ENCODE measurements around the gene DUSP9. TPM values are rescaled to one million over a fixed set of nuclear protein-coding genes. Genes with fewer than 3 reads are reported as not detected.
"Not testable (repeated sequence)": the region's sequence is repeated elsewhere in the genome, so short reads cannot be mapped to it uniquely, and the experiment has no call there.

The DUSP9 gene
- total RNA-seq, 1 donor from 2014 or later = 1.3 TPM

- H3K36me3 ChIP-seq (ENCODE audit: control insufficient read depth, insufficient read depth, low read length) = no peaks in the 10 kb centered on the region
- no peak for FAIRE-seq
Observed at GRCh38 chrX:153674219-153674851, 27.3 kb downstream of the DUSP9 start.

DNA sequence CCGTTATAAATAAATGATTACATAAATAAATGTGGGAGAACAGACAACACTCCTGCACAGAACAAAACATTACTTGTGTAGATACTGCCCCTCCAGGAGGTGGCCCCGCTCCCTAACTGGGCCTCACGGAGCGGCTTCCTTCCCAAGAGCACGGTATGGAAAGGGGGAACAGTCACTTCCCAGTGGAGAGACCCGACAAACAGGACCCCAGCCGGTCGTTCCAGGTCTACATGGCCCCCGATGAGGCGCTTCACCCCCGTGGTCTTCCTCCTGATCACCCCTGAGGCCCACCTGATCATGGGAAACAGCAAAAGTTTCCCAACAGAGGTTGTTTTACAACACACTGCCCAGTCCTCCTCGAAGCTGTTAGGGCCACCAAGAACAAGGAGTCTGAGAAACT lies 34.2 kb downstream of the DUSP9 start:
- no peak overlapping the region for H3K4me3 ChIP-seq (ENCODE audit: low read depth, low read length)
- DNase-seq (ENCODE audit: low read depth) = no peak
- FAIRE-seq = no peak
- H3K36me3 ChIP-seq (ENCODE audit: control insufficient read depth, insufficient read depth, low read length) = no peaks in the 10 kb centered on the region
- TF ChIP-seq, protein P1, sequence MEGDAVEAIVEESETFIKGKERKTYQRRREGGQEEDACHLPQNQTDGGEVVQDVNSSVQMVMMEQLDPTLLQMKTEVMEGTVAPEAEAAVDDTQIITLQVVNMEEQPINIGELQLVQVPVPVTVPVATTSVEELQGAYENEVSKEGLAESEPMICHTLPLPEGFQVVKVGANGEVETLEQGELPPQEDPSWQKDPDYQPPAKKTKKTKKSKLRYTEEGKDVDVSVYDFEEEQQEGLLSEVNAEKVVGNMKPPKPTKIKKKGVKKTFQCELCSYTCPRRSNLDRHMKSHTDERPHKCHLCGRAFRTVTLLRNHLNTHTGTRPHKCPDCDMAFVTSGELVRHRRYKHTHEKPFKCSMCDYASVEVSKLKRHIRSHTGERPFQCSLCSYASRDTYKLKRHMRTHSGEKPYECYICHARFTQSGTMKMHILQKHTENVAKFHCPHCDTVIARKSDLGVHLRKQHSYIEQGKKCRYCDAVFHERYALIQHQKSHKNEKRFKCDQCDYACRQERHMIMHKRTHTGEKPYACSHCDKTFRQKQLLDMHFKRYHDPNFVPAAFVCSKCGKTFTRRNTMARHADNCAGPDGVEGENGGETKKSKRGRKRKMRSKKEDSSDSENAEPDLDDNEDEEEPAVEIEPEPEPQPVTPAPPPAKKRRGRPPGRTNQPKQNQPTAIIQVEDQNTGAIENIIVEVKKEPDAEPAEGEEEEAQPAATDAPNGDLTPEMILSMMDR (IDR thresholded peaks at IDR 0.05; ENCODE audit: insufficient read depth, low read length, severe bottlenecking) = no peak
- no peaks in the 10 kb centered on the region for H3K27me3 ChIP-seq (ENCODE audit: control insufficient read depth, insufficient read depth, low read length)

More at GRCh38 chrX:153674219-153674851, 27.3 kb downstream of the DUSP9 start:
- no peaks in the 10 kb centered on the region for H3K27me3 ChIP-seq (ENCODE audit: control insufficient read depth, insufficient read depth, low read length)
- TF ChIP-seq, protein P1 (IDR thresholded peaks at IDR 0.05; ENCODE audit: insufficient read depth, low read length, severe bottlenecking) = no peak
- DNase-seq (ENCODE audit: low read depth) = no peak
- no peak overlapping the region for H3K4me3 ChIP-seq (ENCODE audit: low read depth, low read length)

DNA sequence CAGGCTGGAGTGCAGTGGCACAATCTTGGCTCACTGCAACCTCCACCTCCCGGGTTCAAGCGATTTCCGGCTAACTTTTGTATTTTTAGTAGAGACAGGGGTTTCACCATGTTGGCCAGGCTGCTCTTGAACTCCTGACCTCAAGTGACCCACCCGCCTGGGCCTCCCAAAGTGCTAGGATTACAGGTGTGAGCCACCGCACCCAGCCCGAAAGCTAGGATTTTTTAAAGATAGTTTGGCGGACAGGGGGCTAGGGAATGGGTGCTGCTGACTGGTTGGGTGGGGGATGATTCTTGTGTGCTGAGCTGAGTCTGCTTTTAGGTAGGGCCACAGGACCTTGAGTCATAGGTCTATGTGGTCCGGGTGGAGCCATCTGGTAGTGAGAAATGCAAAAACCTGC lies 36.5 kb downstream of the DUSP9 start:
- not testable (repeated sequence) for H3K4me3 ChIP-seq (ENCODE audit: low read depth, low read length); DNase-seq (ENCODE audit: low read depth); H3K27me3 ChIP-seq (ENCODE audit: control insufficient read depth, insufficient read depth, low read length); FAIRE-seq; H3K36me3 ChIP-seq (ENCODE audit: control insufficient read depth, insufficient read depth, low read length)

DNA sequence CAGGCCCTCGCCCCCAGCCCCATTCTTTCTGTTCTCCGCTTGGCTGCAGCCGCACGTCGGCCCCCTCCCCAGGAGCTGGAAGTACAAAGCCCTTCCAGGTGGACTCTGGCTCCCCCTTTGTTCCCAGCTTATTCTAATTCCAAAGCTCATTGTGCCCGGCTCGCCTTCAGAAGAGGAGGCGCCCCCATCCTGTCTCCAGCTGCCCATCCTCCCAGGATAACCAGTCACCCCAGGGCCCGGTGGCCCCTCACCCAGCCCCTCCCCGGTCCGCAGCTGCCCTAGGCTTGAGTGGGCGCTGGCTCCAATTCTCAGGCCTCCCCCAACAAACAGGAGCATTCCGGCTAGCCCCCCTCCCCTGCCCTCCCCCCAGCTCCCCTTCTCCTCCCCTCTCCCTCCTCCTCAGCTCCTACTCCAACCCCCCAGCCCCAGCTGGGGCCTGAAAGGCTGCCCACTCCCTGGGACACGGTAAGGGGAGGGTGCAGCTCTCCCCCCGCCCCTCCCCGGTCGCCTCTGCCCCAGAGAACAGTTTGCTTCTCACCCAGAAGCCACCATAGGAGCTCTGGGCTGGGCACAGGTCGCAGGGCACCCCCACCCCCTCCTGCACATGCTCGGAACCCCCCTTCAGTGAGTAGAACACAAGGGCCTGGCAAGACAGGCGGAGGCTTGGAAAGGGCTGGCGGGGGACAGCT lies 37.6 kb downstream of the DUSP9 start:
- FAIRE-seq = no peak
- Histone ChIP-seq H3K36me3 (ENCODE audit: control insufficient read depth, insufficient read depth, low read length) (no peaks in the 10 kb centered on the region), H3K27me3 (ENCODE audit: control insufficient read depth, insufficient read depth, low read length) (no peaks in the 10 kb centered on the region), H3K4me3 (ENCODE audit: low read depth, low read length) (no peak overlapping the region)
- no peak for DNase-seq (ENCODE audit: low read depth)
- TF ChIP-seq, protein P1 (IDR thresholded peaks at IDR 0.05; ENCODE audit: insufficient read depth, low read length, severe bottlenecking) = no peak

DNA sequence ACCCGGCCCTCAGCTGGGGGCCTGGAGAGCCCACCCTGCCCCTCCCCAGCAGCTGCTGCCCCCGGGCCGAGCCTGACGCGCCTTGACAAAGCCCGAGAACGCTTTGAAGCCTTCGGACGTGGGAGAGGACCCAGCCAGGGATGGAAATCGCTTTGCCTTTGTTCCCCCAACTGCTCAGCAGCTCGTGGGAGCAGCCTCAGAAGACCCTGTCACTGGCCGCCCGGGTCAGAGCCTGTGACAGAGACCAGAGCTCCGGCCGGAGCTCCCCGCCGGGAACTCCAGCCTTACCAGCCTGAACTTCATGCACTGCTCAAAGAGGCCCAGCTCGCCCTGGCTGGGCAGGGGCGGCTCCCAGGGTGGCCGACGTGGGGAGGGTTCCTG lies 38.1 kb downstream of the DUSP9 start:
- H3K27me3 ChIP-seq (ENCODE audit: control insufficient read depth, insufficient read depth, low read length) = no peaks in the 10 kb centered on the region
- DNase-seq (ENCODE audit: low read depth) = no peak
- TF ChIP-seq, protein P1 (IDR thresholded peaks at IDR 0.05; ENCODE audit: insufficient read depth, low read length, severe bottlenecking) = no peak
- peaks cover 1% of the 10 kb centered on the region for H3K36me3 ChIP-seq (ENCODE audit: control insufficient read depth, insufficient read depth, low read length)
- no peak for FAIRE-seq
- no peak overlapping the region for H3K4me3 ChIP-seq (ENCODE audit: low read depth, low read length)

GRCh38 chrX:153685751-153686696 lies 39.0 kb downstream of the DUSP9 start:
- FAIRE-seq = no peak
- Histone ChIP-seq H3K36me3 (ENCODE audit: control insufficient read depth, insufficient read depth, low read length) (peaks cover 1% of the 10 kb centered on the region), H3K4me3 (ENCODE audit: low read depth, low read length) (no peak overlapping the region), H3K27me3 (ENCODE audit: control insufficient read depth, insufficient read depth, low read length) (no peaks in the 10 kb centered on the region)
- TF ChIP-seq, protein P1 (IDR thresholded peaks at IDR 0.05; ENCODE audit: insufficient read depth, low read length, severe bottlenecking) = no peak
- DNase-seq (ENCODE audit: low read depth) = no peak
